HepG2 (cell line): ENCODE results near the gene VASN. TPM values are rescaled to one million over a fixed set of nuclear protein-coding genes. Genes with fewer than 3 reads are reported as not detected.
A peak's percentile ranks its signal among the peaks of the same experiment; 100 is the strongest.

Experiments
- ATM ChIP-seq: fragments of 450-650 bp; IDR thresholded peaks from 2 replicates; pipeline ENCODE4 v1.7.1; 2017; ENCODE audit warnings: mild to moderate bottlenecking, borderline replicate concordance
- GABPB1 ChIP-seq: IDR thresholded peaks from 2 replicates; pipeline ENCODE4 v1.6.1; 2016; ENCODE audit warnings: mild to moderate bottlenecking, missing genetic modification reagents, moderate library complexity, missing compliant biosample characterization
- HNF4A ChIP-seq: sonication (generic); formaldehyde crosslinking; IDR thresholded peaks from 2 replicates; pipeline ENCODE4 v1.4.0; 2020; ENCODE audit warnings: missing genetic modification reagents
- HNRNPLL ChIP-seq: fragments of 200-400 bp; formaldehyde crosslinking; IDR thresholded peaks from 2 replicates; pipeline ENCODE4 v1.6.1; 2017; ENCODE audit warnings: mild to moderate bottlenecking, low read depth, low read length; ENCODE audit not compliant: poor library complexity, severe bottlenecking
- KDM3A ChIP-seq: IDR thresholded peaks from 2 replicates; pipeline ENCODE4 v1.6.1; 2018; ENCODE audit warnings: low read depth, missing compliant biosample characterization
- PHF8 ChIP-seq: sonication (generic); formaldehyde crosslinking; IDR thresholded peaks from 2 replicates; pipeline ENCODE4 v1.5.0; 2020; ENCODE audit warnings: missing genetic modification reagents
- RBFOX2 ChIP-seq: fragments of 200-400 bp; formaldehyde crosslinking; IDR thresholded peaks from 2 replicates; pipeline ENCODE4 v1.6.1; 2017; ENCODE audit warnings: low read depth, mild to moderate bottlenecking, low read length
- RXRA ChIP-seq: sonication (generic); formaldehyde crosslinking; IDR thresholded peaks from 2 replicates; pipeline ENCODE4 v1.5.1; 2020; ENCODE audit warnings: missing genetic modification reagents
- SALL1 ChIP-seq: sonication (generic); formaldehyde crosslinking; IDR thresholded peaks from 2 replicates; pipeline ENCODE4 v1.8.0; 2022; ENCODE audit warnings: mild to moderate bottlenecking, missing genetic modification reagents
- THAP11 ChIP-seq: IDR thresholded peaks from 2 replicates; pipeline ENCODE4 v1.6.1; 2016; ENCODE audit warnings: missing biosample characterization, missing genetic modification reagents
- XRCC5 ChIP-seq: fragments of 200-400 bp; formaldehyde crosslinking; optimal IDR thresholded peaks from 2 replicates; pipeline ENCODE3; 2017; ENCODE audit warnings: mild to moderate bottlenecking, low read length
- ZBTB38 ChIP-seq: sonication (generic); formaldehyde crosslinking; IDR thresholded peaks from 2 replicates; pipeline ENCODE4 v1.5.1; 2020; ENCODE audit warnings: mild to moderate bottlenecking, missing genetic modification reagents
- ZFX ChIP-seq: sonication (generic); formaldehyde crosslinking; IDR thresholded peaks from 2 replicates; pipeline ENCODE4 v1.4.0; 2020; ENCODE audit warnings: mild to moderate bottlenecking, low read depth, missing genetic modification reagents, moderate library complexity
- ZFY ChIP-seq: sonication (generic); formaldehyde crosslinking; IDR thresholded peaks from 2 replicates; pipeline ENCODE4 v1.4.0; 2020; ENCODE audit warnings: missing genetic modification reagents
- ZNF121 ChIP-seq: sonication (generic); formaldehyde crosslinking; IDR thresholded peaks from 2 replicates; pipeline ENCODE4 v1.5.0; 2020; ENCODE audit warnings: mild to moderate bottlenecking, missing genetic modification reagents
- ZNF138 ChIP-seq: sonication (generic); formaldehyde crosslinking; IDR thresholded peaks from 2 replicates; pipeline ENCODE4 v1.5.0; 2020; ENCODE audit warnings: mild to moderate bottlenecking, low read depth, missing genetic modification reagents
- ZNF17 ChIP-seq: sonication (generic); formaldehyde crosslinking; IDR thresholded peaks from 2 replicates; pipeline ENCODE4 v1.5.0; 2020; ENCODE audit warnings: mild to moderate bottlenecking, missing genetic modification reagents
- ZNF616 ChIP-seq: sonication (generic); formaldehyde crosslinking; IDR thresholded peaks from 2 replicates; pipeline ENCODE4 v1.5.0; 2020; ENCODE audit warnings: low read depth, mild to moderate bottlenecking, missing genetic modification reagents
- ZNF768 ChIP-seq: sonication (generic); formaldehyde crosslinking; IDR thresholded peaks from 2 replicates; pipeline ENCODE4 v1.4.0; 2020; ENCODE audit warnings: missing genetic modification reagents
- ZNF772 ChIP-seq: sonication (generic); formaldehyde crosslinking; IDR thresholded peaks from 2 replicates; pipeline ENCODE4 v1.5.0; 2020; ENCODE audit warnings: mild to moderate bottlenecking, missing genetic modification reagents
- polyA plus RNA-seq, 8 experiments: library from polyadenylated mRNA; depleted of rRNA in 3 of 8; stranded (reverse) in 7 of 8; unstranded in 1 of 8; fragments of >200 nt; fragmentation: Illumina TruSeq in 4 of 8; extraction: Trizol in 4 of 8; gene quantifications; 2 replicates each; pipeline versions ENCODE4 v1.2.1 to v1.2.3, GENCODE V29; 2011 to 2016; ENCODE audit warnings: low read depth in 4 of 8, missing spikeins in 1 of 8, mixed read lengths in 1 of 8; ENCODE audit not compliant: insufficient read depth in 1 of 8
- total RNA-seq, 5 experiments: library from RNA; depleted of rRNA; stranded (reverse); fragments of >200 nt; fragmentation: Illumina TruSeq; extraction: Trizol; gene quantifications; 2 replicates each; pipeline ENCODE4 v1.2.3, GENCODE V29; 2016; ENCODE audit warnings: low read depth in 1 of 5
- TF ChIP-seq, protein P1 (sequence below): IDR thresholded peaks from 2 replicates; pipeline ENCODE4 v1.4.0; 2020; ENCODE audit warnings: mild to moderate bottlenecking, missing genetic modification reagents
- TF ChIP-seq, protein P2 (sequence below): sonication (generic); formaldehyde crosslinking; IDR thresholded peaks from 2 replicates; pipeline ENCODE4 v1.4.0; 2020; ENCODE audit warnings: missing genetic modification reagents, low read depth, mild to moderate bottlenecking, borderline replicate concordance
- TF ChIP-seq, protein P3 (sequence below): sonication (generic); formaldehyde crosslinking; IDR thresholded peaks from 2 replicates; pipeline ENCODE4 v1.4.0; 2020; ENCODE audit warnings: mild to moderate bottlenecking, missing genetic modification reagents
- TF ChIP-seq, protein P4 (sequence below): sonication (generic); formaldehyde crosslinking; IDR thresholded peaks from 2 replicates; pipeline ENCODE4 v1.5.0; 2020; ENCODE audit warnings: missing genetic modification reagents

The VASN gene
- total and polyA plus RNA-seq, 2 of the 13 experiments (the other 11 are each of a cell fraction or from before 2014, with no cell fraction given), result 8.4 to 18.2 TPM

DNA sequence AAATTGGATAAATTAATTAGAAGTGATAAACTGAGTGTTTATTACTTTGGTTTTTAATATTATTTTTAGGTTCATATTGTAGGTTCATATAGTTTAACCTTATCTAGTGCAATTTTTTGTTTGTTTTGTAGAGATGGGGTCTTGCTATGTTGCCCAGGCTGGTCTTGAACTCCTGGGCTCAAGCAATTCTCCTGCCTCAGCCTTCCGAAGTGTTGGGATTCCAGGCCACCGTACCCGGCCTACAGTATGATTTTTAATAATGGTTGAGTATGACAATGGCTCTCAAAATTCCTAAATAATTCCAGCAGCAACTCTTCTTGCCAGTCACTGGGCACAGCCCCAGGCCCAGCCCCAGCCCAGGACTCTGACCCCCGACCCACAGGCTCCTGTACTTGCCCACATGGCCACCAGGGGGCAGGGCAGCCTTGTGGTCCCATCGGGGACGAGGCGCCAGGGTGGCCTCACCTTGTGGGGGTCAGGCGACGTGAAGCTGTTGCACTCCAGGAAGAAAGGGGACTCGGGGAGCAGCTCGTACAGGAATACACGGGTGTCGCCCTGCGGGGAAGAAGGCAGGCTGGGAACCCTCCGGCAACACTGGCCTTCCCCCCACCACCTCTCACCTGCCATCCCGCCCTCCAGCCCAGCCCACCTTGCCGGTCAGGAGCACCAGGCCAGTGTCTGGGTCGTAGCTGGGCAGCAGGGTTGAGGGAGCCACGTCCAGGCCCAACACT lies 12.7 kb upstream of the VASN start (continued):
- TF ChIP-seq, protein P1, sequence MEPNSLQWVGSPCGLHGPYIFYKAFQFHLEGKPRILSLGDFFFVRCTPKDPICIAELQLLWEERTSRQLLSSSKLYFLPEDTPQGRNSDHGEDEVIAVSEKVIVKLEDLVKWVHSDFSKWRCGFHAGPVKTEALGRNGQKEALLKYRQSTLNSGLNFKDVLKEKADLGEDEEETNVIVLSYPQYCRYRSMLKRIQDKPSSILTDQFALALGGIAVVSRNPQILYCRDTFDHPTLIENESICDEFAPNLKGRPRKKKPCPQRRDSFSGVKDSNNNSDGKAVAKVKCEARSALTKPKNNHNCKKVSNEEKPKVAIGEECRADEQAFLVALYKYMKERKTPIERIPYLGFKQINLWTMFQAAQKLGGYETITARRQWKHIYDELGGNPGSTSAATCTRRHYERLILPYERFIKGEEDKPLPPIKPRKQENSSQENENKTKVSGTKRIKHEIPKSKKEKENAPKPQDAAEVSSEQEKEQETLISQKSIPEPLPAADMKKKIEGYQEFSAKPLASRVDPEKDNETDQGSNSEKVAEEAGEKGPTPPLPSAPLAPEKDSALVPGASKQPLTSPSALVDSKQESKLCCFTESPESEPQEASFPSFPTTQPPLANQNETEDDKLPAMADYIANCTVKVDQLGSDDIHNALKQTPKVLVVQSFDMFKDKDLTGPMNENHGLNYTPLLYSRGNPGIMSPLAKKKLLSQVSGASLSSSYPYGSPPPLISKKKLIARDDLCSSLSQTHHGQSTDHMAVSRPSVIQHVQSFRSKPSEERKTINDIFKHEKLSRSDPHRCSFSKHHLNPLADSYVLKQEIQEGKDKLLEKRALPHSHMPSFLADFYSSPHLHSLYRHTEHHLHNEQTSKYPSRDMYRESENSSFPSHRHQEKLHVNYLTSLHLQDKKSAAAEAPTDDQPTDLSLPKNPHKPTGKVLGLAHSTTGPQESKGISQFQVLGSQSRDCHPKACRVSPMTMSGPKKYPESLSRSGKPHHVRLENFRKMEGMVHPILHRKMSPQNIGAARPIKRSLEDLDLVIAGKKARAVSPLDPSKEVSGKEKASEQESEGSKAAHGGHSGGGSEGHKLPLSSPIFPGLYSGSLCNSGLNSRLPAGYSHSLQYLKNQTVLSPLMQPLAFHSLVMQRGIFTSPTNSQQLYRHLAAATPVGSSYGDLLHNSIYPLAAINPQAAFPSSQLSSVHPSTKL, result no peak
- no peak for TF ChIP-seq ZNF616
- peak; percentile 39; the same call in 1 of the 2 replicates for TF ChIP-seq SALL1 (CRISPR knock-in tag)
- TF ChIP-seq GABPB1 (CRISPR knock-in tag), result peak; percentile 30; the same call in 1 of the 2 replicates
- peak; percentile 33 for TF ChIP-seq HNRNPLL
- TF ChIP-seq, protein P2, sequence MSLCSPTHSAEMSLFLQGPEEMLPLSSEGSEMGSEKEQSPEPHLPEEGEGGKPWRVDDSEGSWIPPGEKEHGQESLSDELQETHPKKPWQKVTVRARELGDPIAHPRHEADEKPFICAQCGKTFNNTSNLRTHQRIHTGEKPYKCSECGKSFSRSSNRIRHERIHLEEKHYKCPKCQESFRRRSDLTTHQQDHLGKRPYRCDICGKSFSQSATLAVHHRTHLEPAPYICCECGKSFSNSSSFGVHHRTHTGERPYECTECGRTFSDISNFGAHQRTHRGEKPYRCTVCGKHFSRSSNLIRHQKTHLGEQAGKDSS (CRISPR knock-in tag), result peak; percentile 75; the same call in 1 of the 2 replicates
- peak; percentile 31 for TF ChIP-seq XRCC5
- TF ChIP-seq ZNF138 (CRISPR knock-in tag), result no peak
- TF ChIP-seq ZFX (CRISPR knock-in tag), result peak; percentile 39; the same call in 1 of the 2 replicates
- peak; percentile 71; the same call in 1 of the 2 replicates for TF ChIP-seq ZBTB38 (CRISPR knock-in tag)
- TF ChIP-seq RXRA (CRISPR knock-in tag), result peak; percentile 65
- TF ChIP-seq ATM, result no peak
- TF ChIP-seq KDM3A (CRISPR knock-in tag), result 0 out of 2 replicates have a peak, but pooled peaks have one; percentile 63
- TF ChIP-seq, protein P3, sequence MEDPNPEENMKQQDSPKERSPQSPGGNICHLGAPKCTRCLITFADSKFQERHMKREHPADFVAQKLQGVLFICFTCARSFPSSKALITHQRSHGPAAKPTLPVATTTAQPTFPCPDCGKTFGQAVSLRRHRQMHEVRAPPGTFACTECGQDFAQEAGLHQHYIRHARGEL (CRISPR knock-in tag), result no peak
- TF ChIP-seq ZNF772 (CRISPR knock-in tag), result 0 out of 2 replicates have a peak, but pooled peaks have one; percentile 22
- TF ChIP-seq, protein P4, sequence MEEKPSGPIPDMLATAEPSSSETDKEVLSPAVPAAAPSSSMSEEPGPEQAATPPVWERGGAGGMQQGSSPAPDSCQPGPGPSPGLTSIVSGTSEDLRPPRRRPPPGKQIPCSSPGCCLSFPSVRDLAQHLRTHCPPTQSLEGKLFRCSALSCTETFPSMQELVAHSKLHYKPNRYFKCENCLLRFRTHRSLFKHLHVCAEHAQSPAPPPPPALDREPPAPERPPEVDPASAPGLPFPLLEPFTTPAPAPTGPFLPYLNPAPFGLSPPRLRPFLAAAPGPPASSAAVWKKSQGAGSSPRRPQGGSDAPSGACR (CRISPR knock-in tag), result no peak
- TF ChIP-seq ZFY (CRISPR knock-in tag), result peak; percentile 23; the same call in 1 of the 2 replicates
- no peak for TF ChIP-seq ZNF17 (CRISPR knock-in tag)
- peak; percentile 24; the same call in 1 of the 2 replicates for TF ChIP-seq PHF8 (CRISPR knock-in tag)
- TF ChIP-seq THAP11 (CRISPR knock-in tag), result 0 out of 2 replicates have a peak, but pooled peaks have one; percentile 37
- no peak for TF ChIP-seq RBFOX2
- TF ChIP-seq HNF4A, result peak; percentile 49; the same call in 1 of the 2 replicates
- peak; percentile 45; the same call in 1 of the 2 replicates for TF ChIP-seq ZNF768 (CRISPR knock-in tag)
- peak; percentile 83 for TF ChIP-seq ZNF121
